Hematopoietic multipotent progenitor cell treated with erythropoietin and hydrocortisone succinate and interleukin-3 and kit ligand, for 8 days (in vitro differentiated cells): Measurements from ENCODE around the gene KNDC1.

ENCODE experiments used
- DNase-seq: peaks from one replicate; pipeline ENCODE4 v3.0.0-alpha.2; 2015

KNDC1 gene

DNA sequence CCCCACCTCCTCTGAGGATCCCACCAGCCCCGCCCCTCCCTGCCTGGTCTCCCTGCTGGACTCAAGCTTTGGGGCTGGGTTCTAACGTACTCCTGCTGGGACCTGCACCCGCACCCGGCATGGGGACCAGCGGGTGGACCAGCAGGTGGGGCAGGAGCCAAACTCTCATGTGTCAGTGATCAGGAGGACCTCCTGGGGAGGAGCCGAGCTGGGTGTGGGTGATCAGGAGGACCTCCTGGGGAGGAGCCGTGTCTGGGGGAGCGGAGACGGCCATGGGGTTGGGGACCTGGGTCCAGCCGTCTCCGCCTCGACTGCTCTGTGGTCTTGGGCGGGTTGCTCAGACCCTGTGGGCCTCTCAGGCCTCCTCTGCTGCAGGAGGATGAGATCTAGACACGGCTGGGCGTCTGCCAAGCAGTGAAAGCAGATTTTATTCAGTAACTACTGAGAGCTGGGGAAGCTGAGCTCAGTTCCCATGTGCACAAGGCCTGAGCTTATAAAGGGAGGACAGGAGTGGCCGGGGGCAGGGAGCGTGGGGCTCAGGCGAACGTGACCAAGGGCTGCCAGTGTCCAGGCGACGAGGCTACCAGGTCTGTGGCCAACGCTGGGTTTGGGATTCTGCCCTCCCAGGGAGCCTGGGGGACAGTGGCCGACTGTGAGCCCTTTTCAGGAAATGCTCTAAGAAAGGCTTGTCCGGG is 36.3 kb downstream of the KNDC1 start:
- no peak for DNase-seq

DNA sequence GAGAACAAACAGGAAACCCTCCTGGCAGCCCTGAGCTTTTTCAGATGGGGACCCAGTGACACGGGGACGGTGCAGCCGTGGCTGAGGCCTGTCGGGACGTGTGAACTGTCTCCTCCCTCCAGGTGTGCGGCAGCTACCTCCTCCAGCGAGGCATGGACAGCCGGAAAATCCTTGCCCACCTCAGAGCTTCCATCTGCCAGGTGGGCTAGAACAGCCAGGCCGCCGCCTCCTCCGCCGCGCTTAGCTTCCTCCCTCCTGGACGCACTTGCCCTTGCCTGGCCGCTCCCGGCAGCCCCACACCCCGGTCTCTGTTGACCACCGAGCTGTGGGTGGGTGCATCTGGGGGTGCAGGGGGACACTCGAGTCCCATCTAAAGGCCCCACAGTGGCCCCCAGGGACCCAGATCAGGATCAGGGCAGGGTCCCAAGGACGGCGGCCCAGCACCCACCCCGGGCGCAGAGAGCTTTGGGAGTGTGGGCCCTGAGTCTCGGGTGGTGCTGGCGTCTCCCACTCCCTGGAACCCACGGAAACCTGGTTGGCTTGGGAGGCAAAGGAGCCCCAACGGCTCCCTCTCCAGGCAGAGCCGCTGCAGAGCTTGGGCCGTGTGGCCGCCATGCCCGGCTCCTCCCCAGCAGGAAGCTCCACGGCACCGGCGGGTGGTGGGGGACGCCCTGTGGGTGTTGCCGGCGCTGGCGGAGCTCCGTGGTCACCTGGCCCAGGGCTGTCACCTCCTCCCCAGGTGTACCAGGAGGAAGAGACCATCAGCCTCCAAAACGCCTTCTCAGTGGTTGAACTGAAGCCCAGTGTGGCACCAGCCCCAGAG is 37.1 kb downstream of the KNDC1 start:
- no peak for DNase-seq

DNA sequence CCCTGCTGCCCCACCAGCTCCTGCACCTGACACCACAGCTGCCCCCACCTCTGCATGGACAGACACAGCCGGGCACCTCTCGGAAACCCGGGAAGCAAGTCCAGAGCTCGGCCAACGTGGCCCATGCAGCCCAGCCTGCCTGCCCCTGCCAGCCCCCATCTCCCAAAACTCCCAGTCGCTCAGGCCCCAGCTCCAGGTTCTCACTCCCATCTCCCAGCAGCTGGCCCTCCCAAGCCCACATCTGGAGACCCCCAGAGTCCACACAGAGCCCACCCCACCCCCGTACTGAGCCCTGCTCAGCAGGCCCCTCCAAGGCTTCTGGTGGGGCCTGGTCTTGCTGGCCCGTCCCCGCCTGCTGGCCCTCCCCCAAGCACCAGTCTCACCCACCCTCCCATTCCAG is 37.8 kb downstream of the KNDC1 start:
- DNase-seq: no peak

DNA sequence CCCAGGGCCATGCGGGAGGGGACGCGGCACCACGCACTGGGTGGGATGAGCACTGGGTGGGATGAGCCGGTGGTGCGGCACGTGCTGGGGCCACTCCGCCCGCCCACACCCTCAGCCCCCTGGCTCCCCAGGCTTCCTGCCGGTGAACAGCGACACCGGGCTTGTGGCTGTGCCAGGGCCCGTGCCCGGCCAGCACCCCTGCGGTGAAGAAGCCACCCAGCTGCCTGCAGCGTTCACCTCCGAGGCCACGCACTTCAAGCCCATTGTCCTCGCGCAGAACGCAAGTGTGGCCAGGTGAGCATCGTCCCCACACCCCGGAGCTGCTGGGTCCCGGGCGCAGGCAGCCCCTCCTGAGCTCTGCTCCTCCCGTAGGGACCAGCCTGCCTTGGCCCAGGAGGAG is 38.2 kb downstream of the KNDC1 start:
- DNase-seq: no peak

DNA sequence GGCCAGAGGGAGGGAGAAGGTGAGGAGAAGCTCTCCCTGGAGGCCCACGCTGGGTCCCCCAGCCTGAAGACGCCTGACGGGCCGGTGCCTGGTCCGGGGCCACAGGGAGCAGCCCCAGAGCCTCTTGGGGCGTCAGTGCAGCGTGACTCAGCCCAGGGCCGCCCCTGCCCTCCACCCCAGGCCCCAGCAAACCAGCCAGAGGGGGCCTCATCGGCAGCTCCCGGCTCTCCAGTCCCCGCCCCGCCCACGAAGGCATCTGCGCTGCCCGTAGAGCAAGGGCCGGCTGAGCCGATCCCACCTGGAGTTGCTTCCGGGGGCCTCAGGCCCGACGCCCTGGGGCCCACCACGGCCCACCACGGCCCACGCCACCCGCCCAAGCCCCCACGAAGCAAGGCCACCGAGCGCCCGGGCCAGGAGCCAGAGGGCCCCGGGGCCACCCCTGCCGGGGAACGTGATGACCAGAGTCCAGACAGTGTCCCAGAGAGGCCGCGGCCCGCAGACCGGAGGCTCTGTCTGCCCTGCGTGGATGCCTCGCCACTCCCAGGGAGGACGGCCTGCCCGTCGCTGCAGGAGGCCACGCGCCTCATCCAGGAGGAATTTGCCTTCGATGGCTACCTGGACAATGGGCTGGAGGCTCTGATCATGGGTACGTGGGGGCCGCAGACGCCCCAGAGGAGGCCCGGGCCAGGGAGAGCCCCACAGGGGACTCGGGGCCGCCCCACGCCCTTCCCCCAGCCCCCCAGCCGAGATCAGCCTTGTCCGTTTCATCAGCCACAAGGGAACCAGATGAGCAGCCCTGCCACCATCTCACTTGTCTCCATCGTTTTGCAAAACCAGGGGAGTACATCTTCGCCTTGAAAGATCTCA is 38.8 kb downstream of the KNDC1 start:
- no peak for DNase-seq

DNA sequence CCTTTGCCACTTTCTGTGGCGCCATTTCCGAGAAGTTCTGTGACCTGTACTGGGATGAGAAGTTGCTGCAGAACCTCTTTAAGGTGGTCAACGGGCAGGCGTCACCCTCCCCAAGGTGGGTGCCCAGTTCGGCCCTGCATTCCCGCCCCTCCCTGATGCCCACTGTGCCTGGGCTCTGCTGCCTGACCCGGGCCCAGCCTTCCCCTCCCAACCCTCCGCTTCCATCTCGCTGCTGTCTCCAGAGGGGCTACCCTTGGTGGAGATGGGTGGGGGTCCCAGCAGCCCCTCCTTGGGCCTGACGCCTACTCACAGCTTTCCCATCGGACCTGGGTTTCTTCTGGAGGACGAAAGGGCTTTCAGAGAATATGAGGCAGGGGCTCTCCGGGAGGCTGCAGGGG is 39.5 kb downstream of the KNDC1 start:
- DNase-seq: no peak

DNA sequence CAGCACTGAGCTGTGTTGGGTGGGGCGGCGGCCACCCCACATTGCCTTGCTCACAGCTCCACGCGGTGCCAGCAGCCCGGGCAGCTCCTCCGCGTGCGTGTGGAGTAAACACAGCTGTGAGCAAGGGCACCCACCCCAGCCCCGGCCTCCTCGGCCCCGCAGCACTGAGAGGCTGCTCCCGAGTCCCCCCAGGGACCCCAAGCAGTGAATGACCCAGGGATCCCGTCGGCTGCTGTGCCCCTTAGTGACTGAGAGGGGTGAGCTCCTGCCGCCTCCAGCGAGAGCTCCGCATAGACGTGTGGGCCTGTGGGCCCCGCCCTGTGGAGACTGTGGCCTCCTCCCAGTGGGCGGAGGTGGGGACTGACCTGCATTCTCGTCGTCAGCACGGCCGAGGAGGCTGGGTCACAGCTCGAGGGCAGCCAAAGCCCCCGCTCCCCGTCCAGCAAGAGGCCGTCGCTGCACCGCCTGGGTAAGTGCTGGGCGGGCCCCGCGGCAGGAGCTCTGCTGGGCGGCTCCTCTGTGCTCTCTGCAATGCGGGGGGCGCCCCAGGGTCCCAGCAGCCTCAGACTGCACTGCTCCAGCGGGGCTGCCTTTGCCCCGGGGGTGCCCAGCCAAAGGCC is 40.1 kb downstream of the KNDC1 start:
- no peak for DNase-seq

DNA sequence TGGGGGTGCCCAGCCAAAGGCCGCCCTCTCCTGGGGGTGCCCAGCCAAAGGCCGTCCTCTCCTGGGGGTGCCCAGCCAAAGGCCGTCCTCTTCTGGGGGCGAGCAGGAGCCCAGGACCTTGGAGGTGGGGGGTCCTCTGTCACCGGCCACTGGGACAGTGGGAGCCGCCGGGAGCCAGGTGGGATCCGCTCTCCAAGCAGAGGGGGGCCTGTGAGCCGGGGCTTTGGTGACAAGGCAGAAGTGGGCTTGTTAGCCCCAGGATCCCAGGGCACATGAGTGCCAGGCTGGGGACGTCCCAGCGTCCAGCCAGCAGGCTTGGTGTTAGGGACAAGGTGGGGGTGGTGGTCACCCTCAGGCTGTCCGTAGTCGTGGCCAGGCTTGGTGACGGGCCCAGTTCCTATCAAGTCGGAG is 40.6 kb downstream of the KNDC1 start:
- no peak for DNase-seq

DNA sequence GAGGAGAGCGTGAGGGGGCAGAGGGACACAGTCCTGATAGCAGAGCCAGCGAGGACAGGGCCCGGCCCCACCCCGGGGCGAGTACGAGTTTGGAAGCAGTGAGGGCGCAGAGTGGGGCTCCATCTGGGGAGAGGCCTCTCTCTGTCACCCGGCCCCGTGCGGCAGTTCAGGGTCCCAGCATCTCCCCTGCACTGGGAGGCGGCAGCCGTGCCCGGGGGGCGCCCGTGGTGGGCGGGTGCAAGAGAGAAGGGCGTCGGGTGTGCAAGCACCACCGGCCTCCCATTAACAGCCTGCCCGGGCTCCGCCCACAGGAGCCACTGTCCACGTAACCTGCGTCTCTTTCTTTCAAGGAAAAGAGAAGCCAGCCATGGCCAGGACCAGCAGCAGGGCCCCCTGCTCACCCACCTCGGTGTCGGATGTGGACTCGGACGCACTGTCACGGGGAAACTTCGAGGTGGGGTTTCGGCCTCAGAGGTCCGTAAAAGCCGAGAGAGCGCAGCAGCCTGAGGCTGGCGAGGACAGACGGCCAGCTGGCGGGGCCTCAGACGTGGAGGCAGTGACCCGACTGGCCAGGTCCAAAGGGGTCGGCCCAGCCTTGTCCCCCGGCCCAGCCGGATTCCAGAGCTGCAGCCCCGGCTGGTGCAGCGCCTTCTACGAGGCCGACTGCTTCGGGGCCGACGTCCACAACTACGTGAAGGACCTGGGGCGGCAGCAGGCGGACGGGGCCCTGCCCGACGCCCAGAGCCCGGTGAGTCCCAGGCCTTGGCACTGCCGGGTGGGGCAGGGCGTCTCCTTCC is 41.3 kb downstream of the KNDC1 start:
- DNase-seq: no peak

DNA sequence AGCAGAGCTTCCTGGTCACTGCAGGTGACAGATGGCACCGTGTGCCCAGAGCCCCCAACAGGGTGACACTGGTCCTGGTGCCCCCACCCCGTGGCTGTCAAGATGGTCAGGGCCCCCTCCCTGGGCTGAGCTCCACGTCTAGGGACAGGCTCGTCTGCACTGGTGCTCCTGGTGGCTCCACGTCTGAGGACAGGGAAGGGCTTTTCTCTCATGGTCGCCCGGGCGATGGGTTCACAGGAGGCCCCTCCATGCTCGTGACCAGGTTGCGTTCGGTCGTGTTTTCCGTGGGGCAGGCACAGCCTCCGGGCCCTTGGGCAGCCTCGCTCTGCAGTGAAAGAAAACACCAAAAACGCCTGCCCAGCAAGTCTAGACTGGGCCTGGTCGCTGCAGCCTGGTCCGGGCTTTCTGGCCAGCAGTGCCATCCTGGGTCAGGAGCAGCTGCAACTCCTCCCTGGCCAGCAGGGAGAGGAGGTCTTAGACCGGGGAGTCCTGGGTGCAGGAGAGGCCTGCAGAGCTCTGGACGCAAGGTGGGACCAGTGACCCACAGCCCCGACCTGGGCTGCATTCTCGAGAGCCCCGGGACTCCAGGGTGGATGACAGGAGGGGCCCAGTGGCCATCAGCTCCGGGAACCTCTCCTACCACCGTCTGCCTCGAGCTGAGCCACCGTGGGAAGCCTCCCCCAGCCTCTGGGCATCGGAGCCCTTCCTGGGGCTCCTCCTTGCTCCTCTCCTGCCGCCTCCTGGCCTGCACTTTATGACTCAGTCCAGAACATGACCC is 42.1 kb downstream of the KNDC1 start:
- DNase-seq: no peak

DNA sequence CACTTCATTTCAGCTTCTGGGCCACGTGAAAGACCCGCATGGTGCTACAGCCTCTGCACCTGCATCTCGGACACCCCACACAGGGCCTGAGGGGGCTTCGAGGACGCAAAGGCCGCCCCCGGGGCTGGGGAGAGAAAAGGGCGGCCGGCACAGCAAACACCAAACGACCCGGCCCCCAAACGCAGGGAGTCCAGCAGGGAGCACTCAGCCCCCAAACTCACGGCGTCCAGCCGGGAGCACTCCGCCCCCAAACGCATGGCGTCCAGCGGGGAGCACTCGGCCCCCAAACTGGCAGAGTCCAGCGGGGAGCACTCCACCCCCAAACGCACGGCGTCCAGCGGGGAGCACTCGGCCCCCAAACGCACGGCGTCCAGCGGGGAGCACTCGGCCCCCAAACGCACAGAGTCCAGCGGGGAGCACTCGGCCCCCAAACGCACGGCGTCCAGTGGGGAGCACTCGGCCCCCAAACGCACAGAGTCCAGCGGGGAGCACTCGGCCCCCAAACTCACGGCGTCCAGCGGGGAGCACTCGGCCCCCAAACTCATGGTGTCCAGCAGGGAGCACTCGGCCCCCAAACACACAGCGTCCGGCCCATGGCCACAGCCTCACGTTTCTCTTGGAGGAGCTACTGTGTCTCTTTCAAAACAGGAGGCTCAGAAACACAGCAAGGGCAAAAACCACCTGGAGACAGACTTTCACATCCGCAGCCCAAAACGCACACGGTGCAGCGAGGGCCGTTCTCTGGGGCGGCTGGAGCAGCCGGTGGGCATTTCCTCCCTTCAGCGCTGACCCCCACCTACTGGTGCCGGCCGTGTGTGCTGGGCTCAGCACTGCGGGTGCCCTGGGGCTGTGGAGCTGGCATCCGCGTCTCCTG is 43.0 kb downstream of the KNDC1 start:
- no peak for DNase-seq

DNA sequence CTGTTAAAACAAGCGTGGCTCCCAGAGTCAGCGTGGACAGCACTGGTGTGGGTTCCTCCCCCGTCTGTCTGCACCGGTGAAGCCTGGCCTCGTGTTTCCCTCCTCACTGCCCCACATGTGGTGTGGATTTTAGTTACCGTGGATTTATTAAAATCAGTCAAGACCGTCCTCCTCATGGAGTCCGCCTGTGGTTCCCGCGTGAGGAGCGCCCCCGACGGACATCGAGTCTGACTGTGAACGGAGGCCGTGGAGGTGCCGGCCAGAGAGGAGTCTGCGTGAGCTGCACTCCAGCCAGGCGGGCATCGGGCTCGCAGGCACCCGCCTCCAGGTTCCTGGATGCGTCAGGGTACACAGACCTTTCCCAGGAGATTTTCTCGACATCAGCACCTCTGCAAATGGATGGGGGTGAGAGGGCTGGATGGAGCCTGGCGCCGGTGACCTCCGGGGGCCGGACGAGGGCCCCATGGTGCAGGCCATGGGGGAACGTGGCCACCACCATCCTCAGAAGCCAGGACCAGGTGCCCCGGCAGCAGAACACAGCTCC is 43.7 kb downstream of the KNDC1 start:
- DNase-seq: no peak

DNA sequence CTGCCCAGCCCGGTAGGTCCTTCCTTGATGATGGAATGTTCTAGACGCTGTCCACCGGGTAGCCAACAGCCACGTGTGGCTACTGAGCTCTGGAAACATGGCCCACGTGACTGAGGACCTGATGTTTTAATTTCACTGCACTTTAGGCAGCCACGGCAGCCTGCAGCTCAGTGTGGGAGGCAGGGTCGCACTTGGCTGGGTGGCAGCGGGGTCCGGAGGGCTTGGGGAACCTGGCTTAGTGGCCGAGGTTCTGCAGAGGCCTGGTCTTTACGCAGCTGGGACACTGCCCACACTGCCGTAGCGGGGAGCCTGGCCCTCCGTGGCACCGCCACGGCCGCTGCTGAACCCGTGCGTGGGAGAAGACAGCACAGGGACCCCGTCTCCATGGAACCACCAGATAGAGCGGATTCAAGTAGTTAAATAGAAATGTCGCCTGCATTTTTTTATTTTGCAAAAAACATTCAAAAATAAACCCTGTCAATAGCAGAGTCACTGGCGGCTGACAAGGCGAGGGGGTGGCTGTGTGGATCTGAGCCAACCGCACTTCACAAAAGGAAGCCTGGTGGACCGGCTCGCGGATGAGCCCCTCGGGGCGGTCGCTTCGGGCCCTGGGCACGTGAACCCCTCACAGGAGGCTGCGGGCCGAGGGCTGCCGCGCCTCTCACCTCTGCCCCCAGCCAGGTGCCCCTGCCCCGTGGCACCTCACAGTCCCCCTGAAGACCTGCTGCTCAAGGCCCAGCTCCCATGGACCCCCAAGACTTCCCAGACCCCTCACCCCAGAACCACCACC is 44.4 kb downstream of the KNDC1 start:
- DNase-seq: no peak

DNA sequence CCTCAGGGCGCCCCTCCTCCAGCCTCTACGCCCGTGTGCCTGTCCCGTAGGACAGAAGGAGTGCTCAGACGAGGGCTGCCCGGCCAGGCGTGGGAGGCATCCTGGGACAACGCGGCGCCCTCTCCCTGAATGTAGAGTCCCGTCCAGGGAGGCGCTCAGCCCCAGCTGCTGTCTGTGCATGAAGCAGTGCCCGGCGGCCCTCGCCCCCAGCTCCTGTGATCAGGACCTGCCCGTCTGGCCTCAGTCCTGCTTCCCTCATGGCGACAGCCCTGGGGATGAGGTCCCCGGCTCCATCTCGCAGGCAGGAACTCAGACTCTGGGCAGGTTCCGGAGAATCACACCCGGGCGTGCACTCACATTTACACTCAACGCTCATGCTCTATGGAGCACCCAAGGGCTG is 45.1 kb downstream of the KNDC1 start:
- DNase-seq: no peak

DNA sequence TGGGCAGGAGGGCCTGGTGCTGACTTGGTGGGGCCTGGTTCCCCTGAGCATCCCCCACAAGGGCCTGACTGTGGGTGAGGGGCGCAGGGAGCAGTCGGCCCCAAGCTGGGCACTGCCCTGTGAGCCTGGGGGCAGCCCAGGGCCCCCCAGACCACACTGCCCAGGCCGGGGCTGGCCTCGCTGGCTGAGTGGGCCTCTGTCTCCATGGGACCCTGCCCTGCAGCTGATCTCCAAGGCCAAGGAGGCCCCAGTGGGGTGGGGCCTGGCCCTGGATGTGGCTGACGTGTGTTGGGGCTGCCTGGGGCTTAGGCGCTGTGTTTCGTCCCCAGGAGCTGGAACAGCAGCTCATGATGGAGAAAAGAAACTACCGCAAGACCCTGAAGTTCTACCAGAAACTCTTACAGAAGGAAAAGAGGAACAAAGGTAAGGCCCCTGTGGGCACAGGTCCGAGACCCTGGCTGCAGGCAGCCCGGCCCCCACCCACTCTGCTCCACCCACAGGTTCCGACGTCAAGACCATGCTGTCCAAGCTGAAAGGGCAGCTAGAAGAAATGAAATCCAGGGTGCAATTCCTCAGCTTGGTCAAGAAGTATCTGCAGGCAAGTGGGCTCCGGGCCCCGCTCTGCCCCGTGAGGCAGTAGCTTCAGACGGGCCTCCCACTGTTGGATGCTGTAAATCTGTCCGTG is 46.5 kb downstream of the KNDC1 start:
- no peak for DNase-seq

DNA sequence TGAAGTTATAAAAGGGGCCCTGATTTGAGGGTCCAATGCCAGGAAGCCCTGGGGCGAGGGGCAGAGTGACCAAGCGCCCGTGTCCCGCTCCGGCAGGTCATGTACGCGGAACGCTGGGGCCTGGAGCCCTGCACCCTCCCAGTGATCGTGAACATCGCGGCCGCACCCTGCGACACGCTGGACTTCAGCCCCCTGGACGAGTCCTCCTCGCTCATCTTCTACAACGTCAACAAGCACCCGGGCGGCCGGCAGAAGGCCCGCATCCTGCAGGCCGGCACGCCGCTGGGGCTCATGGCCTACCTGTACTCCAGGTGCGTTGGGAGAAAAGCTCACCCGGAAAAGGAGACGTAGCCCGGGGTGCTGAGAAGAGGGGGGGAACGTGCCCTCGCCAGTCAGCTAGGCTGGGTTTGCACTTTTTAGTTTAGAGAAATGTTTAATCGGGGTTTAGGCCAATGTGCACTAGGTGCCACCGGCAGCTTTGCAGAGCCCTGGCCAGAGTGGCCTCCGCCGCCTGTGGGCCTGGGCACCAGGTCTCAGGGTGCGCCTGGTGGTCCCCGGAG is 47.1 kb downstream of the KNDC1 start:
- no peak for DNase-seq

DNA sequence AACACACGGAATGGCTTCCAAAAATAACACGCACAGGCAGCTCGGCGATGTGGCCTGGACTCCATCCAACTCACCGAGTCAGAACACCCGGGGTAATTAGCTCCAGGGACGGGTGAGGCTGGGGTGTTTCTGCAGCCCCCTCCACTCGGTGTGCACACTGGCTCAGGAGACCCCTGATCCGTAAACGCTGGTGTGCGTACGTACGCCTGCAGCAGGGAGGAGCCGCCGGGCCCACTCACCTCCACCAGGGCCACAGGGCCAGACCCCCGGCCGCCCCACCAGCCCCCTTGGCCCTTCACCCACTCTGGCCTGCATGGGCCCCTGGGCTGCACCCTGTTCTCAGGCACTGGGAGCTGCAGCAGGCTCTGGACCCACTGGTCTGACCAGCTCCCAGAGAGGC is 47.6 kb downstream of the KNDC1 start:
- no peak for DNase-seq

DNA sequence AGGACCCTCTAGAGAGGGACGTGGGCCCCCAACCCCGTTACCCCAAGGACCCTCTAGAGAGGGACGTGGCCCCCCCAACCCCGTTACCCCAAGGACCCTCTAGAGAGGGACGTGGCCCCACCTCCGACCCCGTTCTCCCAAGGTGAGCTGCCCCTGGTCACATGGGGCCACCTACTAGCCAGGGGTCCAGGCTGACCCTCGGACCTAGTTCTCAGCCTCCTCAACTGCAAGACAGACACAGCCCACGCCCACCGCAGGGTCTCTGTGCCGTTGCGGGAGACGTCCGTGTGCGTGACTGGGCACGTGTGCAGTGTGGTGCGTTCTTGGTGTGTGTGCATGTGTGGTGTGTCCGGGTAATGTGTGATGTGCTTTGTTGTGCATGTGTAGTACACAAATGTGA is 48.4 kb downstream of the KNDC1 start:
- no peak for DNase-seq
